ENCODE measurements around the gene CBY3.
"Not testable (repeated sequence)": the region's sequence is repeated elsewhere in the genome, so short reads cannot be mapped to it uniquely, and the experiment has no call there.

Gene CBY3

DNA sequence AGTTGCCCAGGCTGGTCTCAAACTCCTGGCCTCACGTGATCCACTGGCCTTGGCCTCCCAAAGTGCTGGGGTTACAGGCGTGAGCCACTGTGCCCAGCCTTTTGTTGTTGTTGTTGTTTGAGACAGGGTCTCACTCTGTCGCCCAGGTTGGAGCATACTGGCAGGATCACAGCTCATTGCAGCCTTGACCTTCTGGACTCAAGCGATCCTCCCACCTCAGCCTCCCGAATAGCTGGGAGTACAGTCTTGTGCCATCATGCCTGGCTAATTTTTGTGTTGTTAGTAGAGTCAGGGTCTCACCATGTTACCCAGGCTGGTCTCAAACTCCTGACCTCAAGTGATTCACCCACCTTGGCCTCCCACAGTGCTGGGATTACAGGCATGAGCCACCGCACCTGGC lies 19.2 kb downstream of the CBY3 start:
- DNase-seq = not testable (repeated sequence)

DNA sequence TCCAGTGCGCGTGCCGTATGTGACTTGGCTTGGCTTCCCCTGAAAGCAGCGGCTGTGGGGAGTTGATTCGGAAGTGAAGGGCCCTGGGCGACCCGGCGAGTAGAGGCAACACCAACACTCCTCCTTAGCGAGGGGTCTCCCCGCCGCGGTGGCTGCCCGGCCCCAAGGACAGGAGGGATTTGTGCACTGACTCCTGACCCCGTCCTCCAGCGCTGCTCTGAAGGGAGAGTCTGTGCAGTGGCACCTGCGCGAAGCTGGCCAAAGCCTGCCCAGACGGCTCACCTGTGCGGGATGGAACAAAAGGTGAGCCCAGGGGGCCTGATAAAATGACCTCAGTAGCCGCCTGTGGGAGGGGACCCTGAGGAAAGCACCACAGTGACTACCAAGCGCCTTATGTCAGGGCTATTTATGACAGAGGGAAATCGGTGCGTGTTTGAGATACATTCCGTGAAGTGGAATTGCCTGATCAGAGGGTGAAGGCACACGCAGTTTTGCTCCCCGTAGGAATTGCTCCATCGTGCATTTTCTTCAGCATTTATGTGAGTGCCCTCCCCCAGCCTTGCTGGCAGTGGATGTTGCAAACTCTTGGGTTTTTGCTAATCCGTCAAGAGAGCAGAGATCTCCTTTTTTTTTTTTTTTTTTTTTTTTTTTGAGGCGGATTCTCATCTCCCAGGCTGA lies 22.5 kb downstream of the CBY3 start:
- DNase-seq = peak; percentile 32

DNA sequence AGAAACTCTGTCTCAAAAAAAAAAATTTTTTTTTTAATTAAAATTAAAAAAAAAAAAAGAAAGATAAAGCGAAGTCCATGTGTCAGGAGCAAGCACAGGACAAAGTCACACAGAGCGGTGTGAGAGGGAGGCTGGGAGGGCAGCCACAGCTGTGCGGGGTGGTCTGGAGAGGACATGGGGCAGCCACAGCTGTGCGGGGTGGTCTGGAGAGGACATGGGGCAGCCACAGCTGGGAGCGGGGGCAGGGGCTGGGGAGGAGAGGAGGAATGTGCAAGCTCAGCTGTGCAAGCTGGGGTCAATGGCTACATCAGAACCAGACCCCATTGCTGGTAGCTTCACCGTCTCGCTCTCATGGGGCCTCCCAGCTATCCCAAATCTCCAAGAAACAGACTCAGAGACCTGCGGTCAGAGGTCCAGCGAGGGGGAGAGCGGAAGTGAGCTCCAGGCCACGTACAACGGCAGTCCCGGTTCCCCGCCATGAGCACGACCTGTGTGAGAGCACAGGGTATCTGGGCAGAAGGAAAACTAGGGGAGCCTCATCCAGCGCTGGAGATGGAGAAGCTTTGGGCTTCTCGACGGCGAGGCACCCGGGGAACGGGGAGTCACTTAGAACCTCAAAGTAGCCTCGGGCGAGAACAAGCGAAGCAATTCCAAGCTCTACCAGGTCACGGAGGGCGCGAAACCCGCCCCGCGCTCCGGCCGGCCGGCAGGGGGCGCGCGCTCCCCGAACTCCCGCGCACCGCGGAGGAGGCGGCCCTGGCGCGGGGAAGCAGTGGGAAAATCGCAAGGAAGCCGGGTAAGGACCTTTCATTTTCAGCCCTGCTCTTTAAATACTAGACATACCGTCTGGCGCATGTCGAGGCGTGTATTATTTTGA lies 23.3 kb downstream of the CBY3 start:
- not testable (repeated sequence) for DNase-seq

DNA sequence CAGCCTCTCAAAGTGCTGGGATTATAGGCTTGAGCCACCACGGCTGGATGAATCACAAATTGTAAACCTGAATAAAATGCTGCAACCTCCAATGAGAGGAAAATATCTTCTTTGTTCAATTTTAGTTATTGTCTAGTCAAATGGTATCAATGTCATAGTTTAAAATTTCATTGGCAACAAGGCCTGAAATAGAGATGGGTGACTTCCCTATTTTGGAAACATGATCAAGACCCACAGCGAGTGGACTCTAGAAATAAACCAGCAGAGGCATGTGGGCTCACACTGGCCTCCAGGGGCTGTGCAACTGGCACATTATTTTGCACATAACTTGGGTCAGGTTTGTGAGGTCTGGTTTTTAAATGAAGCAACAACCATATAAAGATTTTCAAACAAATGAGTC lies 27.7 kb downstream of the CBY3 start:
- DNase-seq = not testable (repeated sequence)

DNA sequence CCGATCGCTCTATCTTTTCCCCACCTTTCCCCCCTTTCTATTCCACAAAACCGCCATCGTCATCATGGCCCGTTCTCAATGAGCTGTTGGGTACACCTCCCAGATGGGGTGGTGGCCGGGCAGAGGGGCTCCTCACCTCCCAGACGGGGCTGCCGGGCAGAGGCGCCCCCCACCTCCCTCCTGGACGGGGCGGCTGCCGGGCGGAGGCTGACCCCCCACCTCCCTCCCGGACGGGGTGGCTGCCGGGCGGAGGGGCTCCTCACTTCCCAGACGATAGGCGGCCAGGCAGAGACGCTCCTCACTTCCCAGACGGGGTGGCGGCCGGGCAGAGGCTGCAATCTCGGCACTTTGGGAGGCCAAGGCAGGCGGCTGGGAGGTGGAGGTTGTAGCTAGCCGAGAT lies 30.6 kb downstream of the CBY3 start:
- not testable (repeated sequence) for DNase-seq

DNA sequence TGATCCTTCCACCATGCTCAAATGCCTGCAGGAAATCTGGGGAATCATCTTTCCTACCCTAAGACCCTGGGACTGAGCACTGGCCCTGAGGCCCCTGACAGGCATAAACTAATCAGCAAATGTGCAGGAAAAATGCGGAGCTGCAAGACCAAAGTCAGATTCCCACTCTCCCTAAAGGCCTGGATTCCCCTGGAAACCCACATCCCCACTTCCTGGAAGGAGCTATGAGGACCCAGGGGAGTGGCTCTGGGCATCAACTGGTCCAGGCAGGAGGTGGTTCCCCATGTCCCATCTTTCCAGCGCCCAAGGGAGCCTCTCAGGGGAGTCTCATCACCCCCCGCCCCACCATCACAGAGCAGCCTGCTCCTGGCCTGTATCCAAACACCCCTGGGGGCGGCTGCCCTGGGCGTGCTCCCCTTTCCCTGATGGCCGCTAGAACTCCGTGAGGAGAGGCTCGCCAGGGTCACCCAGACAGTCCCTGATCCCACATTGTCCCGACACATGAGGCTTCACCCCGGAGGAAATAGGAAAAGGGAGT lies 31.6 kb downstream of the CBY3 start:
- DNase-seq = not testable (repeated sequence)

DNA sequence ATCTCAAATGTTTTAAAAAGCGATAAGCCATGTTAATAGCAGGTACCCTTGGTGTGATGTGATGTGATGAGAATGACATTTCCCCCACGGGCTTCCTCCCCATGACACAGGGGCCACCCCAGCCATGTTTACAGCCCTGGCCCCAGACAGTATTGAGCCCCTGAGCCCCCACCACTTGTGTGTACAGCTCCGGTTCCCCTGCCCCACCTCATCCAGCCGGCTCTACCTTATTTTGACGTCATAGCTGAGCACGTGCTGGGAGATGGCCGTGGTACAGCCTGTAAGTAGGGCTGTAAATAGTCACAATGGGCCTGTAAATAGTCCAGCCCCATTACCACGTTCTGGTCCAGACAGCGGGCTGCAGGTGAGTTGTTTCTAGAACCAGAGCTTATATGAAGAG lies 32.4 kb downstream of the CBY3 start:
- DNase-seq = no peak

DNA sequence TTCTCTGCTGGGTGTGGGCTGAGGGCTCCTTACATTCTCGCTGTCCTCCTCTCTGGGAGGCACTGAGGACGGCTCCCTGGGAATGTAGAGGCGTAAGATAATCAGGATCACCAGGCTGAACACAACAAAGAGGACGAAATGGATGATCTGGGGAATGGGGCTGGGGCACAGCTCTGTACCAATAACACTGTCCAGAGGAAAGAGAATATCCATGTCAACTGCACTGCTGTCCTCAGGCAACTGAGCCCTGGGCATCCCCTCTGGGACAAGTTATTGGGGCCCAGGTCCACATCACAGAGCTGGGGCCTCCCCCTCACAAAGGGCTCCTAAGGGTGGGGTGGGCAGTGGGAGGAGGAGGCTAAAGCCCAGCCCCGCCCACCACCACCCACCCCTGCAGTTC lies 36.1 kb downstream of the CBY3 start:
- DNase-seq = not testable (repeated sequence)

DNA sequence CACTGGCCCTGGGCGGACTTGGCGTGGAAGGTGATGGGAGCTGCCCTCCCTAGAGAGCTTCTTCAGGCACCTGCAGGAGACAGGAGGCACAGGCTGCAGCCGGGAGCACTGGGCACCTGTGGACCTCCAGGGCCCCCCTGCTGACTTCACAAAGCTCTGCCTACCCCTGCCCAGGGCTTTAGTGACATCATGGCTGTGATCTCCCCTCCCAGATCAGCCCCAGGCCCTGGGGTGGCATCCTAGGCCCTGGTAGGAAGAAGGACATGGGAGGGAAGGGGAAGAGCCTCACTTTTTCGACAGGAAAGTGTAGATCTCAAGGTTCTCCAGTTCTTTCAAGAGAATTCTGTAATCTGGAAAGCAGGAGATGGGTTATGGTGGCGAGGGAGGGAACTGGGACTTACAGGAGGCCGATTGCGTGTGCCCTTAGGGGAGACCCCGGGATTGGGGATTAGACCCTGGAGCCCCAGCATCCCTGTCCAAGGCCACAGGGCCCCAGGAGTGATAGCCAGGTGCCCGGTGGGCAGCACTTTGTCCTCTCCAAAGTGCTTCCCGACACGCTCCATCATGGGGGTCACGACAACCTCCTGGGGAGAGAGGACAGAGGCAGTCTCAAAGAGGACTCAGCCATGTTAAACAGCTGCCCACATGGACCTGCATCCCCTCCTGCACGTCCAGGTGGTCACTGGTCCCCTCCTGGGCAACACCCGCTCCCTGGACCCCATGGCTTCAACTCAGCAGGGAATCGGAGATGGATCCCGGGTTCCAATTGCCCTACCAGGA lies 37.5 kb downstream of the CBY3 start:
- not testable (repeated sequence) for DNase-seq

DNA sequence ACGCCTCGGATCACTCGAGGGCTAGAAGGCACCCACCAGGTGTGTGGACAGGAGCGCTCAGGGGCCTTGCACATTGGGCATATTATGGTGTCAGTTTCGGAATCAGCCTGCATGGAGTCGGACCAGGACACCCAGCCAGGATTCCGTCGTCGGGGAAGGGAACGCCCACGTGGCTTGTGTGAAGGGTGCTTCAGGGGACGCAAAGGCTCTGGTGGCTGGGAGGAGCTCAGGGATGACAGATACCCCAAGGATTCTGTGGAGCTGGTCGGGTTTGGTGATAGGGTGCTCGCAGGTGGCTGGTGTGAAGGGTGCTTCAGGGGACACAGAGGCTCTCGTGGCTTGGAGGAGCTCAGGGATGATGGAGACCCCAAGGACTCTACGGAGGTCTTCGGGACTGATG lies 38.2 kb downstream of the CBY3 start:
- DNase-seq = not testable (repeated sequence)

DNA sequence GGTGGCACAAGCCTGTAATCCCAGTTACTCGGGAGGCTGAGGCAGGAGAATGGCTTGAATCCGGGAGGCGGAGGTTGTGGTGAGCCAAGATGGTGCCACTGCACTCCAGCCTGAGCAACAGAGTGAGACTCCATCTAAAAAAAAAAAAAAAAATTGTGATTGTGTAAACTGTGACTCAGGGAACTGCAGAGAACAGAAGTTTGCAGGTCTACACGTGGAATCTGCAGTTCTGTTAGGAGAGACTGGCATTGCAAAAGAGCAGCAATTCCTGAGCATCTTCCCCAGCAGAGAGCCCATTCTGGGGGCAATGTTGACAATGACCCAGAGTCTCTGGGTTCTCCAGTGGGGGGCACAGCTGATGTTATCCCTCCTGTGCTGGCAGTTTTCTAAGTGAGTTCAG lies 39.1 kb downstream of the CBY3 start:
- not testable (repeated sequence) for DNase-seq

DNA sequence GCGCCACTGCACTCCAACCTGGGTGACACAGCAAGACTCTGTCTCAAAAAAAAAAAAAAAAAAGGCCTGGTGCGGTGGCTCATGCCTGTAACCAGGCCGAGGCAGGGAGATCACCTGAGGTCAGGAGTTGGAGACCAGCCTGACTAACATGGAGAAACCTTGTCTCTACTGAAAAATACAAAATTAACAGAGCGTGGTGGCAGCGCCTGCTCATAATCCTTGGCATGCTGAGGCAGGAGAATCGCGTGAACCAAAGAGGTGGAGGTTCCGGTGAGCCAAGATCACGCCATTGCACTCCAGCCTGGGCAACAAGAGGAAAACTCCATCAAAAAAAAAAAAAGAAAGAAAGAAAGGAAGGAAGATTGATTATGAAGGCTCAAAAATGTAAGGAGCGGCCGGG lies 41.5 kb downstream of the CBY3 start:
- not testable (repeated sequence) for DNase-seq

DNA sequence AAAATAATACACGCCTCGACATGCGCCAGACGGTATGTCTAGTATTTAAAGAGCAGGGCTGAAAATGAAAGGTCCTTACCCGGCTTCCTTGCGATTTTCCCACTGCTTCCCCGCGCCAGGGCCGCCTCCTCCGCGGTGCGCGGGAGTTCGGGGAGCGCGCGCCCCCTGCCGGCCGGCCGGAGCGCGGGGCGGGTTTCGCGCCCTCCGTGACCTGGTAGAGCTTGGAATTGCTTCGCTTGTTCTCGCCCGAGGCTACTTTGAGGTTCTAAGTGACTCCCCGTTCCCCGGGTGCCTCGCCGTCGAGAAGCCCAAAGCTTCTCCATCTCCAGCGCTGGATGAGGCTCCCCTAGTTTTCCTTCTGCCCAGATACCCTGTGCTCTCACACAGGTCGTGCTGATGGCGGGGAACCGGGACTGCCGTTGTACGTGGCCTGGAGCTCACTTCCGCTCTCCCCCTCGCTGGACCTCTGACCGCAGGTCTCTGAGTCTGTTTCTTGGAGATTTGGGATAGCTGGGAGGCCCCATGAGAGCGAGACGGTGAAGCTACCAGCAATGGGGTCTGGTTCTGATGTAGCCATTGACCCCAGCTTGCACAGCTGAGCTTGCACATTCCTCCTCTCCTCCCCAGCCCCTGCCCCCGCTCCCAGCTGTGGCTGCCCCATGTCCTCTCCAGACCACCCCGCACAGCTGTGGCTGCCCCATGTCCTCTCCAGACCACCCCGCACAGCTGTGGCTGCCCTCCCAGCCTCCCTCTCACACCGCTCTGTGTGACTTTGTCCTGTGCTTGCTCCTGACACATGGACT lies 46.3 kb downstream of the CBY3 start:
- not testable (repeated sequence) for DNase-seq

DNA sequence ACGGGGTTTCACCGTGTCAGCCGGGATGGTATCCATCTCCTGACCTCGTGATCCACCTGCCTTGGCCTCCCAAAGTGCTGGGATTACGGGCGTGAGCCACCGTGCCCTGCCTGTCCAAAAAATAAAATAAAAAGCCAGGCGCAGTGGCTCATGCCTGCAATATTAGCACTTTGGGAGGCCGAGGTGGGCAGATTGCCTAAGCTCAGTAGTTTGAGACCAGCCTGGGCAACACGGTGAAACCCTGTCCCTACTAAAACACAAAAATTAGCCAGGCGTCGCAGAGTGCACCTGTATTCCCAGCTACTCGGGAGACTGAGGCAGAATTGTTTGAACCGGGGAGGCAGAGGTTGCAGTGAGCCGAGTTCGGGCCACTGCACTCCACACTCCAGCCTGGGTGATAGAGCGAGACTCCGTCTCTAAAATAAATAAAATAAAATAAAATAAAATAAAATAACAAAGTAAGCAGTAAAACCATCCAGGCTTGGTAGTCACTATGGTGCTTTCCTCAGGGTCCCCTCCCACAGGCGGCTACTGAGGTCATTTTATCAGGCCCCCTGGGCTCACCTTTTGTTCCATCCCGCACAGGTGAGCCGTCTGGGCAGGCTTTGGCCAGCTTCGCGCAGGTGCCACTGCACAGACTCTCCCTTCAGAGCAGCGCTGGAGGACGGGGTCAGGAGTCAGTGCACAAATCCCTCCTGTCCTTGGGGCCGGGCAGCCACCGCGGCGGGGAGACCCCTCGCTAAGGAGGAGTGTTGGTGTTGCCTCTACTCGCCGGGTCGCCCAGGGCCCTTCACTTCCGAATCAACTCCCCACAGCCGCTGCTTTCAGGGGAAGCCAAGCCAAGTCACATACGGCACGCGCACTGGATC lies 47.1 kb downstream of the CBY3 start:
- DNase-seq = not testable (repeated sequence)

All from hematopoietic multipotent progenitor cell treated with erythropoietin and hydrocortisone succinate and interleukin-3 and kit ligand, for 8 days (in vitro differentiated cells).